GM18517 (cell line): ENCODE data around the gene CACHD1.

ENCODE experiments used
- ATAC-seq: cut with Tn5 transposase; IDR thresholded peaks from one replicate; pipeline ENCODE4 v1.9.1; 2021; ENCODE audit warnings: mild to moderate bottlenecking, moderate library complexity; ENCODE audit not compliant: unreplicated experiment

CACHD1 gene

GRCh38 chr1:64472805-64473204 is 2.9 kb downstream of the CACHD1 start:
- no peak for ATAC-seq

- ATAC-seq: no peak
Measured at GRCh38 chr1:64473367-64473766, 3.4 kb downstream of the CACHD1 start.

GRCh38 chr1:64474133-64474532 is 4.2 kb downstream of the CACHD1 start:
- no peak for ATAC-seq

GRCh38 chr1:64474665-64475439 is 4.9 kb downstream of the CACHD1 start:
- no peak for ATAC-seq

- ATAC-seq: no peak
Measured at GRCh38 chr1:64476251-64476952, 6.5 kb downstream of the CACHD1 start.

- no peak for ATAC-seq
Measured at GRCh38 chr1:64478594-64479470, 8.9 kb downstream of the CACHD1 start.

- ATAC-seq: no peak
Measured at GRCh38 chr1:64479874-64480273, 9.9 kb downstream of the CACHD1 start.

- ATAC-seq: no peak
Measured at GRCh38 chr1:64480999-64481772, 11.3 kb downstream of the CACHD1 start.

GRCh38 chr1:64482128-64482527 is 12.2 kb downstream of the CACHD1 start:
- ATAC-seq: no peak

- no peak for ATAC-seq
Measured at GRCh38 chr1:64482720-64483119, 12.8 kb downstream of the CACHD1 start.

- no peak for ATAC-seq
Measured at GRCh38 chr1:64483731-64484414, 13.9 kb downstream of the CACHD1 start.

- ATAC-seq: no peak
Measured at GRCh38 chr1:64484651-64485050, 14.7 kb downstream of the CACHD1 start.

GRCh38 chr1:64486193-64486592 is 16.3 kb downstream of the CACHD1 start:
- ATAC-seq: no peak

GRCh38 chr1:64487061-64487460 is 17.1 kb downstream of the CACHD1 start:
- ATAC-seq: no peak

GRCh38 chr1:64488862-64489261 is 18.9 kb downstream of the CACHD1 start:
- no peak for ATAC-seq

- no peak for ATAC-seq
Measured at GRCh38 chr1:64489707-64490106, 19.8 kb downstream of the CACHD1 start.

- no peak for ATAC-seq
Measured at GRCh38 chr1:64490213-64490818, 20.4 kb downstream of the CACHD1 start.

GRCh38 chr1:64492424-64492823 is 22.5 kb downstream of the CACHD1 start:
- ATAC-seq: no peak

GRCh38 chr1:64493831-64494230 is 23.9 kb downstream of the CACHD1 start:
- no peak for ATAC-seq

GRCh38 chr1:64494659-64495058 is 24.7 kb downstream of the CACHD1 start:
- no peak for ATAC-seq
